Measurements from ENCODE around the gene CCDC126.

CCDC126 gene

DNA sequence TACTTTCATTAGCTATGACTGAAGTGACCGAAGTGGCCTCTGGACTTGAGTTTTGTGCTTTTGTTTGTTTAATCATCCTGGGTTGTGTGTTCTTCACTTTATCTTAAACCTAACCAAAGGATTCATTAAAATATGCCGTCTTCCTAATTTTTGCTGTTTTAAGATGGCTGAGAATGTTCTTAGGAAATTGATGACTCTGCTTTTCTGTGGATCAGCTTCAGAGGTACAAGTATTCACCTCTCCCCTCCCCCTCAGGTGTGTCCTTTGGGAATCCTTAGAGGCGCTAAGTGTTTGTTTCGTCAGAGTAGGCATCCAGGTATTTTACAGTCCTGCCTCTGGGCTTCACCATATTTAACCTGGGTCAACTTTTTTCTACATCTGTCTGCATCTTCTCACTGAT, 1.1 kb downstream of the CCDC126 start:
- H3K9ac ChIP-seq, result peak overlapping the region; percentile 28; the same call in 1 of the 2 replicates
- H3K4me1 ChIP-seq (ENCODE audit: low read depth, poor library complexity, severe bottlenecking), result peaks cover 26% of the 10 kb centered on the region
- peaks cover 8% of the 10 kb centered on the region; the same call in 1 of the 2 replicates for H3K79me2 ChIP-seq (ENCODE audit: insufficient read depth, low read depth)
- H4K20me1 ChIP-seq (ENCODE audit: insufficient read depth), result no peaks in the 10 kb centered on the region
- TF ChIP-seq, protein P1, sequence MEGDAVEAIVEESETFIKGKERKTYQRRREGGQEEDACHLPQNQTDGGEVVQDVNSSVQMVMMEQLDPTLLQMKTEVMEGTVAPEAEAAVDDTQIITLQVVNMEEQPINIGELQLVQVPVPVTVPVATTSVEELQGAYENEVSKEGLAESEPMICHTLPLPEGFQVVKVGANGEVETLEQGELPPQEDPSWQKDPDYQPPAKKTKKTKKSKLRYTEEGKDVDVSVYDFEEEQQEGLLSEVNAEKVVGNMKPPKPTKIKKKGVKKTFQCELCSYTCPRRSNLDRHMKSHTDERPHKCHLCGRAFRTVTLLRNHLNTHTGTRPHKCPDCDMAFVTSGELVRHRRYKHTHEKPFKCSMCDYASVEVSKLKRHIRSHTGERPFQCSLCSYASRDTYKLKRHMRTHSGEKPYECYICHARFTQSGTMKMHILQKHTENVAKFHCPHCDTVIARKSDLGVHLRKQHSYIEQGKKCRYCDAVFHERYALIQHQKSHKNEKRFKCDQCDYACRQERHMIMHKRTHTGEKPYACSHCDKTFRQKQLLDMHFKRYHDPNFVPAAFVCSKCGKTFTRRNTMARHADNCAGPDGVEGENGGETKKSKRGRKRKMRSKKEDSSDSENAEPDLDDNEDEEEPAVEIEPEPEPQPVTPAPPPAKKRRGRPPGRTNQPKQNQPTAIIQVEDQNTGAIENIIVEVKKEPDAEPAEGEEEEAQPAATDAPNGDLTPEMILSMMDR (conservative IDR thresholded peaks at IDR 0.05; ENCODE audit: low read depth, low read length), result no peak
- no peaks in the 10 kb centered on the region for H3K27me3 ChIP-seq (ENCODE audit: insufficient read depth, low read depth)
- no peaks in the 10 kb centered on the region for H3K36me3 ChIP-seq (ENCODE audit: insufficient read depth)
- peak overlapping the region; percentile 54 for H3K4me3 ChIP-seq (IDR thresholded peaks at IDR 0.05; ENCODE audit: insufficient read depth, low read depth, low read length)
- no peak overlapping the region; the same call in 1 of the 2 replicates for H3K27ac ChIP-seq
- peak overlapping the region; percentile 59 for H3K4me2 ChIP-seq
- H2AFZ ChIP-seq (ENCODE audit: low read depth), result peak overlapping the region; percentile 88

DNA sequence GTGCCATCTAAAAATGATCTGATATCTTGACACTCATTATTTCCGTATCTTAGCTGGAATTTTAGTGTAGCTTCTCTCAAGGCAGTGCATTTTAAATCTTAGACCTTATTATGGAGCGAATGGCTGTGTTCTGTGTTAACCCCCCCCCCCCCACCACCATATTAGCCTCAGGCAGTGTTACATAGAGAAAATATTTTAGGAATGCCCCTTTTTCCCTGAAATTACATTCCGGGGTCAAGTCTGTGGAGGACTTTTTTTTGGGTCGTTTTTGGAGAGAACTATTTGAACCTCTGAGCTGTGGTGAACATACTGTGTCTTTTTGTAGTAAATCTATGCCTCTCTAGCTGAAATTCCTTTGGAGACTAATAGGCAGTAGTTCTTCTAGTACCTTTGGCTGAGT, 3.1 kb downstream of the CCDC126 start:
- no peak overlapping the region for H3K27ac ChIP-seq
- no peak overlapping the region for H3K4me3 ChIP-seq (IDR thresholded peaks at IDR 0.05; ENCODE audit: insufficient read depth, low read depth, low read length)
- H4K20me1 ChIP-seq (ENCODE audit: insufficient read depth), result no peaks in the 10 kb centered on the region
- H2AFZ ChIP-seq (ENCODE audit: low read depth), result no peak overlapping the region
- peaks cover 8% of the 10 kb centered on the region; the same call in 1 of the 2 replicates for H3K79me2 ChIP-seq (ENCODE audit: insufficient read depth, low read depth)
- peaks cover 22% of the 10 kb centered on the region for H3K4me1 ChIP-seq (ENCODE audit: low read depth, poor library complexity, severe bottlenecking)
- H3K27me3 ChIP-seq (ENCODE audit: insufficient read depth, low read depth), result no peaks in the 10 kb centered on the region
- no peak overlapping the region for H3K4me2 ChIP-seq
- TF ChIP-seq, protein P1 (conservative IDR thresholded peaks at IDR 0.05; ENCODE audit: low read depth, low read length), result no peak
- no peak overlapping the region for H3K9ac ChIP-seq
- H3K36me3 ChIP-seq (ENCODE audit: insufficient read depth), result no peaks in the 10 kb centered on the region

DNA sequence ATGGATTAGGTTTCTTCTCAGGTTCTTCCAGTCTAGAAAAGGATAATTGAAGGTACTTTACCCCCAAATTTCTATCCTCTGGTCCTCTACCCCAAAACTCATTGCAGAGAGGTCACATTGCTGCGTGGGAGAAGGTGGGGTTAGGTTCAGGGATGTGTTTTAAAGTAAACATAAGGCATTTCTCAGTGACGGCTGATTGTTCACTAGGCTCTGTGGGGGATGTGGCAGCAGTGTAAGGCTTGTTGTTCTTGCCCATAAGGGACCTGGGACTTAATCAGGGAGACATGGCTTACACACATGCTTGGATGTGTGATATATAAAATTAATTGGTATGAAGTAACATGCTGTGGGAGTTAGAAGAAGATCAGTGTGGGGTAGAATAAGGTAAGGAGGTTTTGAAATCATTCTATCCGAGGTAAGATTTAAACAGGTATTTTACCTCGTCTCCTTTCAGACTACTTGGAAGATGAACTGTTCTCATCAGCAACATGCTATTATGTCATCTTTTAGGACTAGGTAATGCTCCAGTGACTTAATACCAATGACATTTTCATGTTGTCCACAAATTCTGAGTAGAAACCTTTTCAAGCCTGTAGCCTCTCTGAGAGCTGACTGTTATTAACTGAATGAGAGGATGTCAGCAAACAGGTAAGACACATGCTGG, 6.6 kb downstream of the CCDC126 start:
- H3K27ac ChIP-seq, result no peak overlapping the region
- H3K4me3 ChIP-seq (IDR thresholded peaks at IDR 0.05; ENCODE audit: insufficient read depth, low read depth, low read length), result no peak overlapping the region
- no peaks in the 10 kb centered on the region for H3K36me3 ChIP-seq (ENCODE audit: insufficient read depth)
- H3K79me2 ChIP-seq (ENCODE audit: insufficient read depth, low read depth), result peaks cover 8% of the 10 kb centered on the region; the same call in 1 of the 2 replicates
- H2AFZ ChIP-seq (ENCODE audit: low read depth), result no peak overlapping the region
- H3K4me1 ChIP-seq (ENCODE audit: low read depth, poor library complexity, severe bottlenecking), result peaks cover 7% of the 10 kb centered on the region
- TF ChIP-seq, protein P1 (conservative IDR thresholded peaks at IDR 0.05; ENCODE audit: low read depth, low read length), result no peak
- no peaks in the 10 kb centered on the region for H3K27me3 ChIP-seq (ENCODE audit: insufficient read depth, low read depth)
- H3K4me2 ChIP-seq, result no peak overlapping the region
- H4K20me1 ChIP-seq (ENCODE audit: insufficient read depth), result no peaks in the 10 kb centered on the region
- no peak overlapping the region for H3K9ac ChIP-seq

DNA sequence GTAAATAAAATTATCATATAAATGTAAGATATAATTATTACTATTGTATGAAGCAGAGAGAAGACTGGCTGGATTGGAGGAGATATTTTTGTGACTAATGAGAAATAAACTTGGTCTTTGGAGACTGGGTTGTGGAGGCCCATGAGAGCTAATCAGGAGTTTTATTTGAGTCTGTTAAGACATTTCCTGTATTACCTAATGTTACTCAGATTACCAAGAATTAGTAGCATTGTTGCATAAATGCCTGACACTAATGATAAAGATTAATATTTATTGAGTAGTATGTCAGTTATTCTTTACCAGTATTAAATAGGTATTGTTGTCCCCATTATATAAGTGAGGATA, 7.1 kb downstream of the CCDC126 start:
- H3K27ac ChIP-seq, result no peak overlapping the region
- TF ChIP-seq, protein P1 (conservative IDR thresholded peaks at IDR 0.05; ENCODE audit: low read depth, low read length), result no peak
- H3K36me3 ChIP-seq (ENCODE audit: insufficient read depth), result no peaks in the 10 kb centered on the region
- no peak overlapping the region for H3K4me3 ChIP-seq (IDR thresholded peaks at IDR 0.05; ENCODE audit: insufficient read depth, low read depth, low read length)
- H3K4me2 ChIP-seq, result no peak overlapping the region
- no peaks in the 10 kb centered on the region for H3K27me3 ChIP-seq (ENCODE audit: insufficient read depth, low read depth)
- peaks cover 8% of the 10 kb centered on the region; the same call in 1 of the 2 replicates for H3K79me2 ChIP-seq (ENCODE audit: insufficient read depth, low read depth)
- no peak overlapping the region for H2AFZ ChIP-seq (ENCODE audit: low read depth)
- no peak overlapping the region for H3K9ac ChIP-seq
- peaks cover 2% of the 10 kb centered on the region for H3K4me1 ChIP-seq (ENCODE audit: low read depth, poor library complexity, severe bottlenecking)
- no peaks in the 10 kb centered on the region for H4K20me1 ChIP-seq (ENCODE audit: insufficient read depth)

All from KMS-11 (cell line).